MM.1S (cell line): Measurements from ENCODE around the gene MYADML2.
A peak's percentile ranks its signal among the peaks of the same experiment; 100 is the strongest.
"Not testable (repeated sequence)": the region's sequence is repeated elsewhere in the genome, so short reads cannot be mapped to it uniquely, and the experiment has no call there.

Experiments
- DNase-seq: peaks from one replicate; pipeline ENCODE4 v3.0.0-alpha.2; 2015
- H2AFZ ChIP-seq: fragments of 300-600 bp; sonication (generic); 2 replicates; pipeline ENCODE4 v1.6.0; 2016; ENCODE audit warnings: antibody characterized with exemption, low read length
- H3F3A ChIP-seq: fragments of 300-600 bp; sonication (generic); 2 replicates; pipeline ENCODE4 v1.6.1; 2016; ENCODE audit warnings: mild to moderate bottlenecking, antibody characterized with exemption, low read length, moderate library complexity, mixed read lengths; ENCODE audit not compliant: insufficient read depth
- H3K27ac ChIP-seq: fragments of 300-600 bp; sonication (generic); 2 replicates; pipeline ENCODE4 v1.5.1; 2016; ENCODE audit warnings: mild to moderate bottlenecking, low read length
- H3K27me3 ChIP-seq: fragments of 300-600 bp; sonication (generic); replicated peaks from 2 replicates; pipeline ENCODE4 v1.6.0; 2016; ENCODE audit warnings: low read length; ENCODE audit not compliant: insufficient read depth
- H3K36me3 ChIP-seq: fragments of 300-600 bp; sonication (generic); replicated peaks from 2 replicates; pipeline ENCODE4 v1.6.1; 2016; ENCODE audit warnings: mild to moderate bottlenecking, low read length, mixed read lengths; ENCODE audit not compliant: insufficient read depth
- H3K4me1 ChIP-seq: fragments of 300-600 bp; sonication (generic); 2 replicates; pipeline ENCODE4 v1.6.1; 2016; ENCODE audit warnings: low read length, mixed read lengths
- H3K4me2 ChIP-seq: fragments of 300-600 bp; sonication (generic); 2 replicates; pipeline ENCODE4 v1.6.0; 2016; ENCODE audit warnings: low read depth, low read length
- H3K4me3 ChIP-seq: fragments of 300-600 bp; sonication (generic); 2 replicates; pipeline ENCODE4 v1.5.1; 2016; ENCODE audit warnings: low read length, mixed read lengths
- H3K79me2 ChIP-seq: fragments of 300-600 bp; sonication (generic); 2 replicates; pipeline ENCODE4 v1.6.1; 2016; ENCODE audit warnings: mixed run types, low read length, mixed read lengths
- H3K9ac ChIP-seq: fragments of 300-600 bp; sonication (generic); 2 replicates; pipeline ENCODE4 v1.6.1; 2016; ENCODE audit warnings: low read length, mixed read lengths
- H3K9me2 ChIP-seq: fragments of 300-600 bp; sonication (generic); replicated peaks from 2 replicates; pipeline ENCODE4 v1.6.1; 2016; ENCODE audit warnings: mild to moderate bottlenecking, low read length, mixed read lengths; ENCODE audit not compliant: insufficient read depth
- H3K9me3 ChIP-seq: fragments of 300-600 bp; sonication (generic); replicated peaks from 2 replicates; pipeline ENCODE4 v1.6.1; 2016; ENCODE audit warnings: mild to moderate bottlenecking, low read length, mixed read lengths; ENCODE audit not compliant: insufficient read depth
- H4K20me1 ChIP-seq: fragments of 300-600 bp; sonication (generic); 2 replicates; pipeline ENCODE4 v1.6.1; 2016; ENCODE audit warnings: mild to moderate bottlenecking, low read length, moderate library complexity, mixed read lengths; ENCODE audit not compliant: insufficient read depth
- EZH2 ChIP-seq: fragments of 300-600 bp; sonication (generic); optimal IDR thresholded peaks from 2 replicates; pipeline ENCODE3; 2017; ENCODE audit warnings: low read depth, mild to moderate bottlenecking, antibody characterized with exemption, low read length, mixed read lengths
- EZH2phosphoT487 ChIP-seq: fragments of 300-600 bp; sonication (generic); IDR thresholded peaks from 2 replicates; pipeline ENCODE4 v1.6.1; 2018; ENCODE audit warnings: antibody characterized with exemption, low read length
- TF ChIP-seq, protein P1 (sequence below): fragments of 300-600 bp; sonication (generic); IDR thresholded peaks from 2 replicates; pipeline ENCODE4 v1.5.1; 2016; ENCODE audit warnings: antibody characterized with exemption, low read length, mixed read lengths

MYADML2 gene

DNA sequence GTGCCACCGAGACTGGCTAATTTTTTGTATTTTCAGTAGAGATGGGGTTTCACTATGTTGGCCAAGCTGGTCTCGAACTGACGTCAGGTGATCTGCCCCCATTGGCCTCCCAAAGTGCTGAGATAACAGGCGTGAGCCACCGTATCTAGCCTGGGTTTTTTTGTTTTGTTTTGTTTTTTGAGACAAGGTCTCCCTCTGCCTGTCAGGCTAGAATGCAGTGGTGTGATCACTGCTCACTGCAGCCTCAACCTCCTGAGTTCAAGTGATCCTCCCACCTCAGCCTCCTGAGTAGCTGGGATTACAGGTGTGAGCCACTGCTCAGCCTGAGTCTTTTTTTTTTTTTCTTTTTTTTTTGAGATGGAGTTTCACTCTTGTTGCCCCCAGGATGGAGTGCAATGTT, 6.4 kb upstream of the MYADML2 start:
- H3K9me3 ChIP-seq, H3K4me1 ChIP-seq, H3K79me2 ChIP-seq, H4K20me1 ChIP-seq, H3K36me3 ChIP-seq, DNase-seq, H3K4me3 ChIP-seq, H3F3A ChIP-seq, H3K4me2 ChIP-seq, H3K9ac ChIP-seq, H2AFZ ChIP-seq, H3K27ac ChIP-seq, H3K9me2 ChIP-seq: not testable (repeated sequence)
- TF ChIP-seq, protein P1, sequence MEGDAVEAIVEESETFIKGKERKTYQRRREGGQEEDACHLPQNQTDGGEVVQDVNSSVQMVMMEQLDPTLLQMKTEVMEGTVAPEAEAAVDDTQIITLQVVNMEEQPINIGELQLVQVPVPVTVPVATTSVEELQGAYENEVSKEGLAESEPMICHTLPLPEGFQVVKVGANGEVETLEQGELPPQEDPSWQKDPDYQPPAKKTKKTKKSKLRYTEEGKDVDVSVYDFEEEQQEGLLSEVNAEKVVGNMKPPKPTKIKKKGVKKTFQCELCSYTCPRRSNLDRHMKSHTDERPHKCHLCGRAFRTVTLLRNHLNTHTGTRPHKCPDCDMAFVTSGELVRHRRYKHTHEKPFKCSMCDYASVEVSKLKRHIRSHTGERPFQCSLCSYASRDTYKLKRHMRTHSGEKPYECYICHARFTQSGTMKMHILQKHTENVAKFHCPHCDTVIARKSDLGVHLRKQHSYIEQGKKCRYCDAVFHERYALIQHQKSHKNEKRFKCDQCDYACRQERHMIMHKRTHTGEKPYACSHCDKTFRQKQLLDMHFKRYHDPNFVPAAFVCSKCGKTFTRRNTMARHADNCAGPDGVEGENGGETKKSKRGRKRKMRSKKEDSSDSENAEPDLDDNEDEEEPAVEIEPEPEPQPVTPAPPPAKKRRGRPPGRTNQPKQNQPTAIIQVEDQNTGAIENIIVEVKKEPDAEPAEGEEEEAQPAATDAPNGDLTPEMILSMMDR: peak; percentile 9; the same call in 1 of the 2 replicates
- peaks cover 45% of the 10 kb centered on the region for H3K27me3 ChIP-seq

DNA sequence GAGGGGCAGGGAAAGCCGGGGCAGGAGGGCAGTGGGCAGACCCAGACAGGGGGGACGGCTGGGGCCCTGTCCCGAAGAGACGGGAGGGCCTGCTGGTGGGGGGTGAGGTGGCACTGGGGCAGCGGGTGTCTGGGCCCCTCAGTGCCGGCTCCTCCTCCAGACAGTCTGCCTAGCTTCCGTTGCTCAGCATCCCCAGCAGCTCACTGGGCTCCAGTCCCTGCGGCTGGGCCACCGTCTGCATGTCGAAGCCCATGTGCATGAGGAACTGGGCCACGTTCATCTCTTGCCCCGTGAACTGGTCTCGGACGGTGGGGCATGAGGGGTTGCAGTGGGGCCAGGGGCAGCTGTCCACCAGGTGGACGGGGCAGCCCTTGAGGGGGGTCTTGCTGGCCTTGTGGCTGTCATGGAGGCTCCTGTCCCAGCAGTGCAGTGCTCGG, 5.8 kb upstream of the MYADML2 start:
- Histone ChIP-seq H3K4me3 (no peak overlapping the region), H3K4me2 (no peak overlapping the region)

DNA sequence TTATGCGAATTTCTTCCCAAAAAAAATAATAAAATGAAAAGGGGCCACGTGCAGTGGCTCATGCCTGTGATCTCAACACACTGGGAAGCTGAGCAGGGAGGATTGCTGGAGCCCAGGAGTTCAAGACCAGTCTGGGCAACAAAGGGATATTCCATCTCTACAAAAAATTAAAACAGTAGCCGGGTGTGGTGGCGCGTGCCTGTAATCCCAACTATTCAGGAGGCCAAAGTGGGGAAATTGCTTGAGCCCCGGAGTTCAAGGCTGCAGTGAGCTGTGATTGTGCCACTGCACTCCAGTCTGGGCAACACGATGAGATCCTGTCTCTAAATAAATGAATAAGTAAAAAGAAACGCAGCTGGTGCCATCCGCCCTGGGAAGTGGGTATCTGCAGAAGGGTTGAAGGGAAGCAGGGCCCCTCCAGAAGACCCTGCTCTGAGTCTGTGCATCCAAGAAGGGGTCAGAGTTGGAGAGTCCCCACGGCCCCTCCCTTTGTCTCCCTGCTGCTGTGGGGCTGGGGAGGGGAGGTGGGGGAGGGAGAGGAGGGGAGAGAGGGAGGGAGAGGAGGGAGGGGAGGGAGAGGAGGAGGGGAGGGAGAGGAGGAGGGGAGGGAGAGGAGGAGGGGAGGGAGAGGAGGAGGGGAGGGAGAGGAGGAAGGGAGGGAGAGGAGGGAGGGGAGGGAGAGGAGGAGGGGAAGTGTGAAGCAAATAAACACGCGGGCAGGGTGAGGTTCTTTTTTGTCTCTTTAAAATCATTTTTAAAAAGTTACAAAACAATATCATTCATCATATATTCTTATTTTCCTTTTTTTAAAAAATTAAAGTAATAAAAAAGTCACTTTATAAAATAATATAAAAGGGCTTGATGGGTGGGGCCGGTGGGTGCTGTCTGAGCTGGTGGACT, 5.0 kb upstream of the MYADML2 start:
- TF ChIP-seq, protein P1: no peak
- no peak for TF ChIP-seq EZH2phosphoT487
- no peak for TF ChIP-seq EZH2
- Histone ChIP-seq H3K9me3 (no peaks in the 10 kb centered on the region), H3F3A (no peaks in the 10 kb centered on the region), H3K36me3 (no peaks in the 10 kb centered on the region), H3K4me1 (no peaks in the 10 kb centered on the region), H3K9ac (no peak overlapping the region), H2AFZ (no peak overlapping the region), H3K27me3 (peaks cover 31% of the 10 kb centered on the region), H3K4me3 (no peak overlapping the region), H3K79me2 (no peaks in the 10 kb centered on the region), H3K27ac (no peak overlapping the region), H4K20me1 (no peaks in the 10 kb centered on the region), H3K9me2 (no peaks in the 10 kb centered on the region), H3K4me2 (no peak overlapping the region)
- DNase-seq: no peak

More for the DNA sequence above, 5.8 kb upstream of the MYADML2 start:
- Histone ChIP-seq H3K27me3 (peaks cover 39% of the 10 kb centered on the region), H3K9me3 (no peaks in the 10 kb centered on the region), H2AFZ (no peak overlapping the region), H3F3A (no peaks in the 10 kb centered on the region), H3K9me2 (no peaks in the 10 kb centered on the region), H4K20me1 (no peaks in the 10 kb centered on the region), H3K27ac (no peak overlapping the region), H3K79me2 (no peaks in the 10 kb centered on the region), H3K36me3 (no peaks in the 10 kb centered on the region), H3K9ac (no peak overlapping the region), H3K4me1 (no peaks in the 10 kb centered on the region)
- TF ChIP-seq EZH2phosphoT487: no peak
- no peak for TF ChIP-seq EZH2
- TF ChIP-seq, protein P1: no peak
- DNase-seq: no peak
